ENCODE measurements around the gene UBE2G1. TPM values are rescaled to one million over a fixed set of nuclear protein-coding genes. Genes with fewer than 3 reads are reported as not detected.

Gene UBE2G1
- total and polyA plus RNA-seq, 9 of the 15 experiments (the other 6 are each of a cell fraction or from before 2014, with no cell fraction given), result 10.1 to 65.9 (median 29.7) TPM

GRCh38 chr17:4297351-4297750 is 69.1 kb downstream of the UBE2G1 start:
- Histone ChIP-seq H3K4me3 (no peak overlapping the region), H3K79me2 (ENCODE audit: control insufficient read depth, insufficient read depth, low read length) (peaks cover 6% of the 10 kb centered on the region; the same call in 2 of the 3 replicates), H3K27me3 (ENCODE audit: control insufficient read depth in 2 of 2, insufficient read depth in 2 of 2, low read length in 2 of 2) (no peaks in the 10 kb centered on the region), H3K27ac (ENCODE audit: extremely low read depth, low read depth, low read length) (no peak overlapping the region), H3K4me2 (ENCODE audit: insufficient read depth, low read length) (no peak overlapping the region), H2AFZ (ENCODE audit: low read depth, low read length) (no peak overlapping the region), H3K36me3 (ENCODE audit: control insufficient read depth, insufficient read depth, low read length) (peaks cover 46% of the 10 kb centered on the region), H3K9me1 (ENCODE audit: control insufficient read depth, insufficient read depth, low read length) (no peaks in the 10 kb centered on the region), H4K20me1 (replicated peaks; ENCODE audit: control insufficient read depth, insufficient read depth, low read length) (no peaks in the 10 kb centered on the region), H3K9ac (ENCODE audit: insufficient read depth in 1 of 2, low read depth in 2 of 2, low read length in 2 of 2) (no peak overlapping the region), H3K4me1 (replicated peaks in 1 of 2; ENCODE audit: control insufficient read depth in 2 of 2, insufficient read depth in 2 of 2, low read length in 2 of 2) (no peaks in the 10 kb centered on the region), H3K9me3 (replicated peaks; ENCODE audit: control insufficient read depth, insufficient read depth, low read depth, low read length) (no peaks in the 10 kb centered on the region)
- ATAC-seq (no peak), FAIRE-seq (no peak), DNase-seq (ENCODE audit: extremely low read depth in 1 of 4, low spot score in 3 of 4) (no peak)
- in situ Hi-C loops (cut with MboI), result no loop called here
- POLR2A ChIA-PET, result interaction anchor here (0.7 kb wide), 1 partner anchor 94 kb away, joined by 4 read pairs; no protein-coding TSS in a partner anchor
- 85% methylated on average over 3 of the region's 3 CpGs for WGBS (ENCODE audit: insufficient coverage, low coverage, missing lambda C conversion rate)
- CTCF ChIA-PET (ENCODE audit: low intra/inter-chr PET ratio), result no interaction called here
- BruUV-seq (replicated peaks), result no TSS peak
- TF ChIP-seq IRF1 (CRISPR knock-in tag; IDR thresholded peaks at IDR 0.05; ENCODE audit: borderline replicate concordance) (no peak), CREM (IDR thresholded peaks at IDR 0.05; ENCODE audit: low read depth) (no peak), ZNF586 (CRISPR knock-in tag; conservative IDR thresholded peaks at IDR 0.05) (no peak), TRIM25 (IDR thresholded peaks at IDR 0.05; ENCODE audit: borderline replicate concordance) (no peak), NELFE (IDR thresholded peaks at IDR 0.05; ENCODE audit: insufficient read depth, insufficient read length) (no peak), STAT5A (IDR thresholded peaks at IDR 0.05; ENCODE audit: borderline replicate concordance, low read length) (no peak), MYBL2 (IDR thresholded peaks at IDR 0.05; ENCODE audit: low read depth) (no peak), MYBL2 (CRISPR knock-in tag; IDR thresholded peaks at IDR 0.05; ENCODE audit: borderline replicate concordance) (no peak), ZNF778 (CRISPR knock-in tag; IDR thresholded peaks at IDR 0.05) (no peak), CC2D1A (IDR thresholded peaks at IDR 0.05) (no peak), ZBTB49 (CRISPR knock-in tag; IDR thresholded peaks at IDR 0.05; ENCODE audit: borderline replicate concordance) (no peak), SREBF2 (CRISPR knock-in tag; IDR thresholded peaks at IDR 0.05) (no peak)
- intact Hi-C loops (cut with micrococcal nuclease), result no loop called here

Data from K562 (cell line).